PC-9 (cell line): ENCODE results near the gene DOCK9. TPM values are rescaled to one million over a fixed set of nuclear protein-coding genes. Genes with fewer than 3 reads are reported as not detected.

Experiments used
- BruUV-seq: library from RNA; stranded (reverse); fragments of 400-500 nt; replicated peaks from 2 replicates; lab custom pipeline; 2021; lab: Mats Ljungman, UMichigan
- CTCF ChIA-PET: fragments of 300-600 bp; sonication (Branson Sonifier 250); formaldehyde crosslinking; loops from one replicate; lab custom pipeline; 2022; ENCODE audit warnings: antibody characterized with exemption; lab: Charles Lee
- POLR2A ChIA-PET: fragments of 300-600 bp; sonication (Branson Sonifier 250); formaldehyde crosslinking; loops from one replicate; lab custom pipeline; 2022; ENCODE audit warnings: antibody characterized with exemption; ENCODE audit not compliant: unreplicated experiment; lab: Charles Lee
- DNase-seq, 2 experiments: peaks; one replicate each; pipeline versions ENCODE4 v3.0.0 to v3.0.0-alpha.2; 2015 to 2022; ENCODE audit warnings: mixed read lengths in 1 of 2
- H2AFZ ChIP-seq: fragments of 200-600 bp; sonication (generic); 2 replicates; pipeline ENCODE4 v1.8.1; 2017; ENCODE audit warnings: antibody characterized with exemption
- H3F3A ChIP-seq: fragments of 200-600 bp; sonication (generic); 2 replicates; pipeline ENCODE4 v1.8.1; 2017; ENCODE audit warnings: antibody characterized with exemption, mild to moderate bottlenecking, low read depth; ENCODE audit not compliant: insufficient read depth
- H3K27ac ChIP-seq: fragments of 200-600 bp; sonication (generic); 2 replicates; pipeline ENCODE4 v1.6.1; 2016; ENCODE audit warnings: mixed run types
- H3K27me3 ChIP-seq: fragments of 200-600 bp; sonication (generic); 2 replicates; pipeline ENCODE4 v1.6.1; 2016; ENCODE audit warnings: low read depth, mixed run types; ENCODE audit not compliant: insufficient read depth
- H3K36me3 ChIP-seq: fragments of 200-600 bp; sonication (generic); 2 replicates; pipeline ENCODE4 v1.6.1; 2016; ENCODE audit warnings: low read depth, mixed run types
- H3K4me1 ChIP-seq: fragments of 200-600 bp; sonication (generic); replicated peaks from 2 replicates; pipeline ENCODE4 v1.6.1; 2016; ENCODE audit warnings: mixed run types; ENCODE audit not compliant: insufficient read depth
- H3K4me2 ChIP-seq: fragments of 200-600 bp; sonication (generic); 2 replicates; pipeline ENCODE4 v1.6.1; 2017; ENCODE audit warnings: mixed run types
- H3K4me3 ChIP-seq: fragments of 200-600 bp; sonication (generic); 2 replicates; pipeline ENCODE4 v1.6.1; 2016; ENCODE audit warnings: mixed run types
- H3K79me2 ChIP-seq: fragments of 200-600 bp; sonication (generic); 2 replicates; pipeline ENCODE4 v1.6.1; 2017; ENCODE audit warnings: low read depth, mixed run types
- H3K9me2 ChIP-seq: fragments of 200-600 bp; sonication (generic); 2 replicates; pipeline ENCODE4 v1.8.1; 2017; ENCODE audit warnings: mild to moderate bottlenecking; ENCODE audit not compliant: insufficient read depth
- H3K9me3 ChIP-seq: fragments of 200-600 bp; sonication (generic); 2 replicates; pipeline ENCODE4 v1.8.1; 2016; ENCODE audit warnings: low read depth; ENCODE audit not compliant: insufficient read depth
- H4K20me1 ChIP-seq: fragments of 200-600 bp; sonication (generic); 2 replicates; pipeline ENCODE4 v1.8.1; 2017; ENCODE audit not compliant: insufficient read depth
- EZH2 ChIP-seq: fragments of 200-600 bp; sonication (generic); IDR thresholded peaks from 2 replicates; pipeline ENCODE4 v1.8.0; 2017; ENCODE audit warnings: antibody characterized with exemption, low read depth
- intact Hi-C: fragments of 100-400 bp; cut with micrococcal nuclease; formaldehyde crosslinking; loops from one replicate; pipeline ENCODE4 v1.10.0; 2022; ENCODE audit not compliant: unreplicated experiment
- total RNA-seq: library from RNA; stranded (reverse); gene quantifications from 2 replicates; pipeline ENCODE4 v1.2.3, GENCODE V29; 2021
- TF ChIP-seq, protein P1 (sequence below): fragments of 200-600 bp; sonication (generic); conservative IDR thresholded peaks from 2 replicates; pipeline ENCODE4 v1.6.1; 2017; ENCODE audit warnings: mixed run types, antibody characterized with exemption, mild to moderate bottlenecking, moderate library complexity

The DOCK9 gene
- total RNA-seq, 1 experiment from 2014 or later: 69.5 TPM

DNA sequence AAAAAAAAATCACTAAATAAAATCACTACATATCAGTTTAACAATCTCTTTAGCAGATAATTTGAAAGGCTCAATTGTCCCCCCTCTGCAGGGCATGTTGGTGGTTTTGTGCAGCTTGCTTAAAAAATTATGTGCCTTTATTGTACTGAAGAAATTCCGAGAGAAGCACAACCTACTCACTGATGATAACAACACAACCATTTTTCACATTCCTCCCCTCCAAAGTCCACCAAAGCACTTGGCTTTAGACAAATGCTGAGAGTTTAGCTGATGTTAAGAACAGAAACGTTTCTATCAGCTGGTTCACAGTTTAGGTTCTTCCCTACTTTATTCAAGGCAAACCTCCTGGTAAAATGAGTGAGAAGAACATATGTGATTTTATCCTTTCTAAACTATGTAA lies 923 bp downstream of the DOCK9 start:
- Histone ChIP-seq H3K36me3 (no peaks in the 10 kb centered on the region), H3F3A (peaks cover 36% of the 10 kb centered on the region), H3K9me3 (no peaks in the 10 kb centered on the region), H3K4me2 (peak overlapping the region; percentile 78), H3K79me2 (peaks cover 64% of the 10 kb centered on the region), H3K27ac (peak overlapping the region; percentile 74), H3K4me3 (peak overlapping the region; percentile 41; the same call in 1 of the 2 replicates), H3K4me1 (peaks cover 66% of the 10 kb centered on the region), H4K20me1 (no peaks in the 10 kb centered on the region), H3K27me3 (no peaks in the 10 kb centered on the region), H2AFZ (no peak overlapping the region), H3K9me2 (no peaks in the 10 kb centered on the region)
- no peak for DNase-seq
- BruUV-seq: no TSS peak
- intact Hi-C loops: loop anchor here (5.0 kb wide), 1 partner anchor 50 kb away; no protein-coding TSS in a partner anchor
- TF ChIP-seq, protein P1, sequence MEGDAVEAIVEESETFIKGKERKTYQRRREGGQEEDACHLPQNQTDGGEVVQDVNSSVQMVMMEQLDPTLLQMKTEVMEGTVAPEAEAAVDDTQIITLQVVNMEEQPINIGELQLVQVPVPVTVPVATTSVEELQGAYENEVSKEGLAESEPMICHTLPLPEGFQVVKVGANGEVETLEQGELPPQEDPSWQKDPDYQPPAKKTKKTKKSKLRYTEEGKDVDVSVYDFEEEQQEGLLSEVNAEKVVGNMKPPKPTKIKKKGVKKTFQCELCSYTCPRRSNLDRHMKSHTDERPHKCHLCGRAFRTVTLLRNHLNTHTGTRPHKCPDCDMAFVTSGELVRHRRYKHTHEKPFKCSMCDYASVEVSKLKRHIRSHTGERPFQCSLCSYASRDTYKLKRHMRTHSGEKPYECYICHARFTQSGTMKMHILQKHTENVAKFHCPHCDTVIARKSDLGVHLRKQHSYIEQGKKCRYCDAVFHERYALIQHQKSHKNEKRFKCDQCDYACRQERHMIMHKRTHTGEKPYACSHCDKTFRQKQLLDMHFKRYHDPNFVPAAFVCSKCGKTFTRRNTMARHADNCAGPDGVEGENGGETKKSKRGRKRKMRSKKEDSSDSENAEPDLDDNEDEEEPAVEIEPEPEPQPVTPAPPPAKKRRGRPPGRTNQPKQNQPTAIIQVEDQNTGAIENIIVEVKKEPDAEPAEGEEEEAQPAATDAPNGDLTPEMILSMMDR: no peak
- TF ChIP-seq EZH2: no peak
- CTCF ChIA-PET: interaction anchor here (0.6 kb wide), 2 partner anchors 277 to 290 kb away, joined by 3 to 4 read pairs; no protein-coding TSS in a partner anchor
- POLR2A ChIA-PET: no interaction called here

DNA sequence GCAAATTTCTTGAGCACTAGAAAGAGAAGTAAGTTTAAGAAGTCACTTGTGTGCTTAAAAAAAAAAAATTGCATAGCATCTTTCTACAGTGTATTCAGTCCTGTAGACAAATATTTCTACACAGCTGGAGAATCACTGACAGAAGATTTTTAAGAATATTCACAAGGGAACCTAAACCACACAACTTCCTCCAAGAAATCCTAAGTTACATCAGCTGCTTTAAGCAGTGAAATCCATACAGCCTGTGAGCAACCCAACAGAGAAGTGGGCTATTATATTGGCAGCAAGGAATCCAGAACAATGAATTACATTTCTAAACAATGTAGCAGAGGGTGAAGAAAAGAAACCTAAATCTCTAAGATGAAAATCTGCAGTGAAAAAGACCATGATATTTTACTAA lies 1.5 kb downstream of the DOCK9 start:
- peak overlapping the region; percentile 14; the same call in 1 of the 2 replicates for H3K4me3 ChIP-seq
- peaks cover 64% of the 10 kb centered on the region for H3K79me2 ChIP-seq
- H3K4me2 ChIP-seq: peak overlapping the region; percentile 78
- no TSS peak for BruUV-seq
- TF ChIP-seq, protein P1: no peak
- TF ChIP-seq EZH2: no peak
- H3K27me3 ChIP-seq: no peaks in the 10 kb centered on the region
- no peaks in the 10 kb centered on the region for H3K9me3 ChIP-seq
- peaks cover 39% of the 10 kb centered on the region for H3F3A ChIP-seq
- no peaks in the 10 kb centered on the region for H3K36me3 ChIP-seq
- intact Hi-C loops: loop anchor here (5.0 kb wide), 1 partner anchor 51 kb away; no protein-coding TSS in a partner anchor
- H4K20me1 ChIP-seq: no peaks in the 10 kb centered on the region
- no peak overlapping the region for H2AFZ ChIP-seq
- peak overlapping the region; percentile 74 for H3K27ac ChIP-seq
- CTCF ChIA-PET: interaction anchor here (0.6 kb wide), 1 partner anchor 278 kb away, joined by 3 read pairs; no protein-coding TSS in a partner anchor
- peaks cover 71% of the 10 kb centered on the region for H3K4me1 ChIP-seq
- H3K9me2 ChIP-seq: no peaks in the 10 kb centered on the region
- POLR2A ChIA-PET: interaction anchor here (0.6 kb wide), 1 partner anchor 32 kb away, joined by 5 read pairs; no protein-coding TSS in a partner anchor
- DNase-seq: peak in 1 of 2 experiments; percentile 69

DNA sequence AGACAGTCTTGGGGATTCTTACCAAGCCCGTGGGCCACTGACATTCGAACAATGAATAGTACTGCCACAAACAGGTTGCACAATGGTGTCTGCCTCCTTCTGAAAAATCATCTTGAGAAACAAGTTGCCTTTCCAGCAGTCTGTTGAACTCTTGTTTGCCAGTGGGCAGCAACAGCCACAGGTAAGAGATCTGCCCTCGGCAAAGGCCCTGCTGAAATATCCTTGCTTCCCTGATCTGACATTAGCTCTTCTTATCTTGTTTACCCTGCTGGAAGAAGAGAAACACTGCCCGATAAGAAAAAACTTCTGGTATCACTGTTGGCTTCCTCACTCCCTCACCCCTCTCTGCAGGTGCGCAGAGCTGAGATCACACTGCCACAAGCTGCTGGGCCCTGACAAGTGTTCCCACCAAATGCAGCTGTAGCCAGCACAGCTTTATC lies 2.0 kb downstream of the DOCK9 start:
- Histone ChIP-seq H3K9me2 (no peaks in the 10 kb centered on the region), H3K27me3 (no peaks in the 10 kb centered on the region), H3K4me3 (peak overlapping the region; percentile 14; the same call in 1 of the 2 replicates), H3K4me2 (peak overlapping the region; percentile 78), H3K36me3 (no peaks in the 10 kb centered on the region), H3K9me3 (no peaks in the 10 kb centered on the region), H3K79me2 (peaks cover 64% of the 10 kb centered on the region), H3K4me1 (peaks cover 71% of the 10 kb centered on the region), H2AFZ (no peak overlapping the region), H4K20me1 (no peaks in the 10 kb centered on the region), H3F3A (peaks cover 39% of the 10 kb centered on the region), H3K27ac (peak overlapping the region; percentile 74)
- no TSS peak for BruUV-seq
- peak; percentile 13 to 82 for DNase-seq
- ChIA-PET POLR2A (interaction anchor here (0.6 kb wide), 1 partner anchor 31 kb away, joined by 5 read pairs; no protein-coding TSS in a partner anchor), CTCF (no interaction called here)
- TF ChIP-seq, protein P1: no peak
- TF ChIP-seq EZH2: no peak
- intact Hi-C loops: loop anchor here (5.0 kb wide), 1 partner anchor 51 kb away; no protein-coding TSS in a partner anchor
